Ovary (tissue), 3 donors: ENCODE data around the gene RPS21.

Source experiments
- CTCF ChIP-seq, 3 donors: fragments of 450-650 bp in 2 of 3; fragments of 200-600 bp in 1 of 3; IDR thresholded peaks; one replicate each; pipeline versions ENCODE4 v1.5.1 to v1.8.0; 2016 to 2022; ENCODE audit warnings: antibody characterized with exemption in 3 of 3, mild to moderate bottlenecking in 1 of 3
- POLR2A ChIP-seq: fragments of 450-650 bp; IDR thresholded peaks from one replicate; pipeline ENCODE4 v1.6.1; 2017; ENCODE audit warnings: antibody characterized with exemption, mild to moderate bottlenecking, moderate library complexity
- donor health status: DM: no; HTN: no; CAD: no.

GRCh38 chr20:62387219-62387913 is 463 bp downstream of the RPS21 start:
- no peak for TF ChIP-seq CTCF (IDR thresholded peaks at IDR 0.05)
- TF ChIP-seq POLR2A, result no peak
